Nephron (organoid): ENCODE data around the gene ZNF273.

ENCODE experiments used
- H3K27ac Mint-ChIP-seq, 3 experiments: 2 replicates each; pipeline ENCODE4 v1.8.0; 2020; ENCODE audit warnings: mixed read lengths in 3 of 3, mild to moderate bottlenecking in 2 of 3, moderate library complexity in 1 of 3
- H3K27me3 Mint-ChIP-seq: 2 replicates; pipeline ENCODE4 v1.8.0; 2021; ENCODE audit warnings: low read depth, mild to moderate bottlenecking, moderate library complexity, mixed read lengths
- H3K36me3 Mint-ChIP-seq: 2 replicates; pipeline ENCODE4 v1.8.0; 2020; ENCODE audit warnings: low read depth, mixed read lengths
- H3K4me1 Mint-ChIP-seq: 2 replicates; pipeline ENCODE4 v1.8.0; 2020; ENCODE audit warnings: mixed read lengths
- H3K4me3 Mint-ChIP-seq, 3 experiments: 2 replicates each; pipeline ENCODE4 v1.8.0; 2020; ENCODE audit warnings: mild to moderate bottlenecking in 3 of 3, mixed read lengths in 3 of 3, moderate library complexity in 2 of 3
- H3K9me3 Mint-ChIP-seq: 2 replicates; pipeline ENCODE4 v1.8.0; 2020; ENCODE audit warnings: mixed read lengths
- TF ChIP-seq, protein P1 (sequence below), 3 experiments: fragments of 200-600 bp; sonication (generic); IDR thresholded peaks; one replicate each; pipeline ENCODE4 v1.5.0; 2021; ENCODE audit warnings: antibody characterized with exemption in 3 of 3; ENCODE audit not compliant: unreplicated experiment in 3 of 3

ZNF273 gene

DNA sequence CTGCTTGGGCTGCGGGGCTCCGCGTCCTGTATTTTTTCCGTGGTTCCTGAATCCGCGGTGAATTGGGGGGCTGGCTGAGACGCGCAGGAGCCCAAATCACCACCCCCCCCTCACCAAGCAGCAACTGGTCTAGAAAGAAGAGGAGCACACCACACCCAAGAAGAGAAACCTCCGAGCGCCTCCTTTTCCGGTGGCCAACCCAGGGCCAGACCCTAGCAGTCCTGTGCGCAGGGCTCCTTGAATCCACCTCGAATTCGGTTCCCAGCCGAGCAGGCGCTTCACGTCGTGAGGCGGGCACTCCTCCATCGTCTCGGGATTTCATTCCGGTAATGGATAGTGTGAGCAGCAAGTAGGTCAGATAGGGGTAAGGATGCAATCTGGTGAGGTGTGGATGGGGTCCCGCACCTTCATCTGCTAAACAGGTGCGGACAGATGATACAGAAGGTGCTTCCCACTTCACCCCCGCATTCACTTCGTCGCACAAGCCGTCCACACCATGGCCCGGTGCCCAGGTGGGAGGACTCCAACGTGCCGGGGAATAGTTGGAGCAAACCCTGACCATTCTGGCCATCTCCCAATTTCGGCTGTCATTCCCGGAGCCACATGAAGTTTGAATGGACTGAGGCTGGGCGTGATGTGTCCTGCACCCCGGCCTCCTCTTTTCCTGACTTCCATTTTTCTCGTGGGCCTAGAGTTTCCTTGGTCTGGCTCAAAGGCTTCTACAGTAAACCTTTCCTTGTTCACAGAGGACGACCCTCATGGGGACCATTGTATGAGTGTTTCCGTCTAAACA lies 19.8 kb upstream of the ZNF273 start:
- Mint-ChIP-seq H3K9me3 (peaks cover 27% of the 10 kb centered on the region), H3K27ac (no peak overlapping the region), H3K4me3 (no peak overlapping the region), H3K27me3 (peaks cover 38% of the 10 kb centered on the region), H3K36me3 (no peaks in the 10 kb centered on the region), H3K4me1 (peaks cover under 1% of the 10 kb centered on the region)
- TF ChIP-seq, protein P1, sequence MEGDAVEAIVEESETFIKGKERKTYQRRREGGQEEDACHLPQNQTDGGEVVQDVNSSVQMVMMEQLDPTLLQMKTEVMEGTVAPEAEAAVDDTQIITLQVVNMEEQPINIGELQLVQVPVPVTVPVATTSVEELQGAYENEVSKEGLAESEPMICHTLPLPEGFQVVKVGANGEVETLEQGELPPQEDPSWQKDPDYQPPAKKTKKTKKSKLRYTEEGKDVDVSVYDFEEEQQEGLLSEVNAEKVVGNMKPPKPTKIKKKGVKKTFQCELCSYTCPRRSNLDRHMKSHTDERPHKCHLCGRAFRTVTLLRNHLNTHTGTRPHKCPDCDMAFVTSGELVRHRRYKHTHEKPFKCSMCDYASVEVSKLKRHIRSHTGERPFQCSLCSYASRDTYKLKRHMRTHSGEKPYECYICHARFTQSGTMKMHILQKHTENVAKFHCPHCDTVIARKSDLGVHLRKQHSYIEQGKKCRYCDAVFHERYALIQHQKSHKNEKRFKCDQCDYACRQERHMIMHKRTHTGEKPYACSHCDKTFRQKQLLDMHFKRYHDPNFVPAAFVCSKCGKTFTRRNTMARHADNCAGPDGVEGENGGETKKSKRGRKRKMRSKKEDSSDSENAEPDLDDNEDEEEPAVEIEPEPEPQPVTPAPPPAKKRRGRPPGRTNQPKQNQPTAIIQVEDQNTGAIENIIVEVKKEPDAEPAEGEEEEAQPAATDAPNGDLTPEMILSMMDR (IDR thresholded peaks at IDR 0.05; ENCODE audit: unreplicated experiment in 3 of 3) = no peak

DNA sequence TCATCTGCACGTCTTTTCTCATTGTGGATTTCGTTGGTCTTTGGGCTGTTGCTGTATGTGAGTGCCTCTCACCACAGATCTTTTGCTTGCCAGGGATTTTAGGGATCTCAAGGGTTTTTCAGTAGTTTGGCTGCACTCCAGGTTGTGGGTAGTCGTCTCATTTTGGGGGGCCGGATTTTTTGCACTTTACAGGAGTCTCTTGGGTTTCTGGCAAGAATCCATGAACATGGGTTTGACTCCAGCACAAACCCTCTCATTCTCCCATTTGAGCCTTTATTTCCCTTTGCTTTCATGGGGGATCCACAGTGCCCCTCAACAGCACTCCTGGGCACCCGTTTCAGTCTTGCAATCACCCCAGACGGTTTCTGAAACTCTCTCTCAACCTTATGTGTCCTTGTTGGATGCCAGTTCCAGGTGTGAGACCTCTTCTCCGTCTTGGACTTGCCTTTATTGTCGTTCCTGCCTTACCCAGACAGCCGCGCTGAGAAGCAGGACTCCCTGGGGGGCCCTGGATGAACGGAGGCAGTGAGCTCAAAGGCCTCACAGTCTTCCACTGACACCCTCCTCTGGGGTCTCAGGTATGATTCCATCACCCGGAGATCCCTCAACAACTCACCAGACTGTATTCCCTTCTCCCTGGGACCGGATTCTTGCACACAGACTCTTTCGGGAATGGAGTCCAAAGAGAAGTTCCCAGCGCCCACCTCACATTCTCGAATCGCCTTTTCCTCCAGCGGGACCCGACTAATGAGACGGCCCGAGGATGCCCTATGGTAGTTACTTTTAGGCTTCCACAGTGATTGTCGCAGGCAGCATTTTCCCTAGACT lies 18.8 kb upstream of the ZNF273 start:
- H3K9me3 Mint-ChIP-seq = peaks cover 22% of the 10 kb centered on the region
- peaks cover 45% of the 10 kb centered on the region for H3K27me3 Mint-ChIP-seq
- no peaks in the 10 kb centered on the region for H3K36me3 Mint-ChIP-seq
- H3K27ac Mint-ChIP-seq = no peak overlapping the region
- TF ChIP-seq, protein P1 (IDR thresholded peaks at IDR 0.05; ENCODE audit: unreplicated experiment in 3 of 3) = no peak
- H3K4me3 Mint-ChIP-seq = no peak overlapping the region
- peaks cover 6% of the 10 kb centered on the region for H3K4me1 Mint-ChIP-seq

DNA sequence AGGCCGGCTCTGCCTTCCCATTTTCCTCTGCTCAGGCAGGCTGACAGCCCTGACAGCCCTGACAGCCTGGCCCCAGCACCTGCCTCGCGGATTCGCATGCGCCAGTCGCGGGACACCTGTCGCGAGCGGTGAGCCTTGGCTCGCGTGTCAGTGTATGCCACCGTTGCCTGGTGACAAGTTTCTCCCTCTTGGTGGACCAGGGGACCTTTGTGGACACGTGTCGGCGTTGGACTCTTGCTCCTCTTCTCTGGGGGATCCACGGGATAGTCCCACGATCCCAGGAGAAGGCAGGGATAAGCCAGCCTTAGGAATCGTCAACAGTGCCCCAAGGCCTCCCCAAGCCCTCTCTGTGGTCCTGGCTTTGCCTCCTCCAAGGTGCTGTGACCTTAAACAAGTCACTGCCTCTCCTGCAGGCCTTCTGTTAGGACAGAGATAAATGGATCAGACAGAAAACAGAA lies 18.1 kb upstream of the ZNF273 start:
- peaks cover 51% of the 10 kb centered on the region for H3K27me3 Mint-ChIP-seq
- TF ChIP-seq, protein P1 (IDR thresholded peaks at IDR 0.05; ENCODE audit: unreplicated experiment in 3 of 3) = no peak
- no peaks in the 10 kb centered on the region for H3K36me3 Mint-ChIP-seq
- no peak overlapping the region for H3K27ac Mint-ChIP-seq
- H3K4me1 Mint-ChIP-seq = peaks cover 6% of the 10 kb centered on the region
- H3K9me3 Mint-ChIP-seq = peaks cover 22% of the 10 kb centered on the region
- H3K4me3 Mint-ChIP-seq = no peak overlapping the region

DNA sequence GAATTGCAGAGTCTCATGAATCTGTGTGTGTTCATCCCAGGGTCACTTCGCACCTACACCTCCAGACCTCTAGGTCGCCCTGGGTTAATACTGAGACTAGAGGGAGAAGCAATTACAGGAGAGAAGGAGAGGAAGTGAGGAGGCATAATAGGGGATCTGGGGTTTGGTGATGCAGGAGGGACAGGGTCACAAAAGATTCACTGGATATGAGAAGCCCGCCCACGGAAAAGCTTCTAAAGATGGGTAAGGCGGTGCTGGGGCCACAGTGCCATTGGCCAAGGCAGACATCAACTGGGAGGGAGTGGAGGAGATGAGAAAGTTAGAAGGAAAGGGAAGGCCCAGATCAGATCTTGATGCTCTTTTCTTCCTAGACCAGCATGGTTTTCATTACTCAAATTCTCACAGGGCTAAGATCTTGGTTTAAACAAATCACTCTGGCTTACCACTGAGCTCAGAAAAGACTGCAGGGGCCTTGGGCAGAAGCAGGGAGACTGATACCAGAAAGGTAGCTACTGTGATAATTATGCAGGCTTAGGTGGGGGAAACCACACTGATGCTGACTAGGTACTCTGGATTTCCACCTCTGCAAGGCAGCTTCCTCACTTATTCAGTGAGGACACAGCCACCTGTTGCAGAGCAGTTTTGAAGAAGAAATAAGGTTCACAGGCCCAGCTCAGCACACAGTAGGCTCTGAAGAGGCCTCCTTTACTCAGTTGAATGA lies 17.4 kb upstream of the ZNF273 start:
- TF ChIP-seq, protein P1 (IDR thresholded peaks at IDR 0.05; ENCODE audit: unreplicated experiment in 3 of 3) = no peak
- Mint-ChIP-seq H3K4me1 (peaks cover 6% of the 10 kb centered on the region), H3K27me3 (peaks cover 58% of the 10 kb centered on the region), H3K9me3 (peaks cover 19% of the 10 kb centered on the region), H3K36me3 (no peaks in the 10 kb centered on the region), H3K4me3 (no peak overlapping the region), H3K27ac (no peak overlapping the region)

DNA sequence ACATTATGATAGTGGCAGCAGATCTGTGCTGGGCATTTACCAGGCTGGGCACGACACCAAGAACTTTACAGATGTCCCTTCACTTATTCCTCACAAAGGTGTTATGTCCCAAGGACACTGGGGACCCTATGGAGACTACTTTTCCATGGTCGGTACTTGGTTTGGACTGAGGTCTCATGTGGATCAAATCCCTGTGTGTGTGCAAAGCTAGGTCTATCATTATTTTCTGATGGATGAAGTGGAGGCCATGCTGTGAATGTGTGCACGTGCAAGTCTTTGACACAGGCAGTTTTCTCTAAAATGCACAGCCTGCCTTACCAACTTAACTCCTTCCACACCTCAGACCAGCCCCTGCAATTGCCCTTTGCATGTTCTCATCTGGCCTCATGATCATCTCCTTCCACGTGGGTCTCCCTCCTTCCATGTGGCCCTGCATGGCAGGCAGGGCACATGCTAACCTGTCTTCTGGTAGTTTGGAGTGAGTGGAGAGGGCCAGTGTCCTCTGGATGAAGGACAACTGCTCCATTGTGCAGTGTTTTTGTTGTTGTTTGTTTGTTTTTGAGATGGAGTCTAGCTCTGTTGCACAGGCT lies 16.0 kb upstream of the ZNF273 start:
- Mint-ChIP-seq H3K27ac (no peak overlapping the region), H3K4me3 (no peak overlapping the region), H3K9me3 (peaks cover 12% of the 10 kb centered on the region), H3K36me3 (no peaks in the 10 kb centered on the region), H3K4me1 (peaks cover 6% of the 10 kb centered on the region), H3K27me3 (peaks cover 72% of the 10 kb centered on the region)
- TF ChIP-seq, protein P1 (IDR thresholded peaks at IDR 0.05; ENCODE audit: unreplicated experiment in 3 of 3) = no peak
